ENCODE data around the gene IVD. TPM values are rescaled to one million over a fixed set of nuclear protein-coding genes. Genes with fewer than 3 reads are reported as not detected.

IVD gene
- total RNA-seq, 4 donors from 2014 or later, result 27.4 to 34.1 (median 29.1) TPM

DNA sequence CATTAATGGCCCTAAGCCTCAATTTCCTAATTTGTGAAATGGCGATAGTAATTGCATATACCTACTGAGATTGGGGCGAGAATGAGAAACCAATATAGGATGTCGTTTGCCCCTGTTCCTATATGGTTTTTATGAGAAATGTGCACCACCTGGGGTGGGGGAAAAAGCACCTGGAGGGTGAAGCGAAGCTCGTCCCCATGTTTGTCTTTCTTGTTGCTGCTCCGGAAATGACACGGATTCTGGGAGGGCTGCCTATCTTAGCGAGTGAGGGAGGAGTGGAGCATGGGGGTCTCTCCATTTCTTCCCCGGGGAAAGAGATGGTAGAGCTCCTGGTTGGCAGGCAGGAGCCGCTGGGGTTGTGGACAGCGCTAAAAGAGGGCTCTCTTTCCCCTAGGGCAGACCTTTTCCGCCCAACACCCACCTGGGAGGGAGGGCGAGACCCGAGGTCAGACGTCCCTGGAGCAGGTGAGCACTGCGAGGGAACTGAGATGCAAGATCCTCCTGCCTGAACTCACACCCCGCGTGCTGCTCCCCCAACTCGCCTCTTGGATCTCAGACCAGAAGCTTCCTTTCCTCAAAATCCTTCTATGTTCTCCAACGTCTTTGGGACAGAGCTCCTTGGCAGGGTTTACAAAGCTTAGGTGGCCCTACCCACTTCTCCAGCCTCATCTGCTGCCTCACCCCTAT is 29.6 kb downstream of the IVD start:
- intact Hi-C loops (cut with DNase I; ENCODE audit: low total_unique reads), result no loop called here
- DNase-seq (no peak), ATAC-seq (no peak)
- H3K27ac ChIP-seq, result no peak overlapping the region
- in situ Hi-C loops (cut with MboI; ENCODE audit: low sequenced_read_pairs in 4 of 4), result no loop called here
- no peaks in the 10 kb centered on the region for H3K36me3 ChIP-seq
- no peaks in the 10 kb centered on the region for H3K9me3 ChIP-seq
- TF ChIP-seq, protein P1, sequence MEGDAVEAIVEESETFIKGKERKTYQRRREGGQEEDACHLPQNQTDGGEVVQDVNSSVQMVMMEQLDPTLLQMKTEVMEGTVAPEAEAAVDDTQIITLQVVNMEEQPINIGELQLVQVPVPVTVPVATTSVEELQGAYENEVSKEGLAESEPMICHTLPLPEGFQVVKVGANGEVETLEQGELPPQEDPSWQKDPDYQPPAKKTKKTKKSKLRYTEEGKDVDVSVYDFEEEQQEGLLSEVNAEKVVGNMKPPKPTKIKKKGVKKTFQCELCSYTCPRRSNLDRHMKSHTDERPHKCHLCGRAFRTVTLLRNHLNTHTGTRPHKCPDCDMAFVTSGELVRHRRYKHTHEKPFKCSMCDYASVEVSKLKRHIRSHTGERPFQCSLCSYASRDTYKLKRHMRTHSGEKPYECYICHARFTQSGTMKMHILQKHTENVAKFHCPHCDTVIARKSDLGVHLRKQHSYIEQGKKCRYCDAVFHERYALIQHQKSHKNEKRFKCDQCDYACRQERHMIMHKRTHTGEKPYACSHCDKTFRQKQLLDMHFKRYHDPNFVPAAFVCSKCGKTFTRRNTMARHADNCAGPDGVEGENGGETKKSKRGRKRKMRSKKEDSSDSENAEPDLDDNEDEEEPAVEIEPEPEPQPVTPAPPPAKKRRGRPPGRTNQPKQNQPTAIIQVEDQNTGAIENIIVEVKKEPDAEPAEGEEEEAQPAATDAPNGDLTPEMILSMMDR (IDR thresholded peaks at IDR 0.05 in 4 of 5, conservative IDR thresholded peaks at IDR 0.05 in 1 of 5), result no peak
- no peak for TF ChIP-seq POLR2A (IDR thresholded peaks at IDR 0.05)
- no peak overlapping the region for H3K4me3 ChIP-seq
- peaks cover 6 to 17% of the 10 kb centered on the region in 2 donors for H3K4me1 ChIP-seq
- peaks cover 20 to 28% (median 24%) of the 10 kb centered on the region in 3 donors for H3K27me3 ChIP-seq

DNA sequence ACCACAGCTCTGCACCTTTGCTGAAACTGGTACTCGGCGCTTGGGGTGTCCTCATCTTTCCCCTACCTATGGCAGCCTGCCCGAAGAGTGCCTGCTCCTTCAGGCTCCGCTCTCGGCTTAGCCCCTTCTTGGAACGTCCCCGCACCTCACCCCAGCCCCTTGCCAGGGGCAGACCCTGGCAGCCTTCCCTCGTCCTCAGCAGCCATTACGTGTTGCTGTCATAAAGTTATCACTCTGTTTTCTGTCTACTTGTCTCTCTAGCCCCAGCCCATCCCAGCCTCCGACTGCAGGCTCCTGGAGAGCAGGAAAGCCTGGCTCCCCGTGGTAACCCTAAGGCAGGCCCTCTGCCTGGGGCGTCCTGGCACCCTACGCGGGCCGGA is 30.1 kb downstream of the IVD start:
- Histone ChIP-seq H3K27ac (no peak overlapping the region), H3K9me3 (no peaks in the 10 kb centered on the region), H3K27me3 (peaks cover 20 to 28% (median 24%) of the 10 kb centered on the region in 3 donors), H3K36me3 (no peaks in the 10 kb centered on the region), H3K4me1 (peaks cover 6 to 17% of the 10 kb centered on the region in 2 donors), H3K4me3 (peak overlapping the region; percentile 42 to 48 (median 46))
- in situ Hi-C loops (cut with MboI; ENCODE audit: low sequenced_read_pairs in 4 of 4) (no loop called here), intact Hi-C loops (cut with DNase I; ENCODE audit: low total_unique reads) (no loop called here)
- ATAC-seq, result no peak
- DNase-seq, result no peak
- TF ChIP-seq POLR2A (IDR thresholded peaks at IDR 0.05), result no peak
- TF ChIP-seq, protein P1 (IDR thresholded peaks at IDR 0.05 in 4 of 5, conservative IDR thresholded peaks at IDR 0.05 in 1 of 5), result no peak

DNA sequence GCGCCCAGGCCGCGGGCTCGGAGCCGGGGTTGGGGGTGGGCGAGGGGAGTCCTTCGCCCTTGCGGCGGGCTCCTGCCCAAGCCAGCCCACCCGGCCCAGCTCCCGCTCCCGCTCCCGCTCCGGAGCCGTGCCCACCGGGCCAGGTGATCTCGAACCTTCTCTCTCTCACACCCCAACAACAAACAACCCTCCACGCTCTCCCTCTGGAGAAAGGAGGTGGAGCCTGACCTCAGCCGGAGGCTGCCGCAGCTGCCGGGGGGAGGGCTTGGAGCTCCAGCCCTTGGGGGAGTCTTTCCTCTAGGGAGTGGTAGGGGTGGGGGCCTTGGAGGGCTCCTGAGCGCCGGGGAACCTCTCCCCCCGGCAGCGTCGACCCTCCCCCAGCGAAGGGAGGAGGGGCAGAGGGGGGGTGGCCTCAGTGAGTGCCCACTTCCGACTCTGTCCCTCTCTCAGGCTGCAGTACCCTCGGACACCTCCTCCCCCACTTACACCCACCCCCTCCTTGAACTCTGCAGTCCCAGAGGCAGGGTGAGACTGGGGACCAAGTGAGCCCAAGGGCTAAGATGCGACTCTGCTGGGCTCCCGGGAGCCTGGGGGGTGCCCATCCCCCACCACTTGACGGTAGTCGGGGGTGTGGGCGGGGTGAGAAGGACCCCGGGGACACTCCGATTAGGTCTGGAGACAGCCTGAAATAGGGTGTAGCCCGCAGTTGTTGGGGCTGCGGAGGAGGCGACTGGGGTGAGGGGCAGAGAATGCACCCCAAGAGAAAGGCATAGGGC is 30.7 kb downstream of the IVD start:
- intact Hi-C loops (cut with DNase I; ENCODE audit: low total_unique reads) (no loop called here), in situ Hi-C loops (cut with MboI; ENCODE audit: low sequenced_read_pairs in 4 of 4) (no loop called here)
- ATAC-seq (no peak), DNase-seq (no peak)
- H3K27me3 ChIP-seq, result peaks cover 20 to 28% (median 24%) of the 10 kb centered on the region in 3 donors
- H3K27ac ChIP-seq, result no peak overlapping the region
- H3K36me3 ChIP-seq, result no peaks in the 10 kb centered on the region
- no peak for TF ChIP-seq POLR2A (IDR thresholded peaks at IDR 0.05)
- TF ChIP-seq, protein P1 (IDR thresholded peaks at IDR 0.05 in 4 of 5, conservative IDR thresholded peaks at IDR 0.05 in 1 of 5), result no peak
- H3K4me3 ChIP-seq, result peak overlapping the region; percentile 42 to 48 (median 46)
- no peaks in the 10 kb centered on the region for H3K9me3 ChIP-seq
- H3K4me1 ChIP-seq, result peaks cover 6 to 17% of the 10 kb centered on the region in 2 donors

DNA sequence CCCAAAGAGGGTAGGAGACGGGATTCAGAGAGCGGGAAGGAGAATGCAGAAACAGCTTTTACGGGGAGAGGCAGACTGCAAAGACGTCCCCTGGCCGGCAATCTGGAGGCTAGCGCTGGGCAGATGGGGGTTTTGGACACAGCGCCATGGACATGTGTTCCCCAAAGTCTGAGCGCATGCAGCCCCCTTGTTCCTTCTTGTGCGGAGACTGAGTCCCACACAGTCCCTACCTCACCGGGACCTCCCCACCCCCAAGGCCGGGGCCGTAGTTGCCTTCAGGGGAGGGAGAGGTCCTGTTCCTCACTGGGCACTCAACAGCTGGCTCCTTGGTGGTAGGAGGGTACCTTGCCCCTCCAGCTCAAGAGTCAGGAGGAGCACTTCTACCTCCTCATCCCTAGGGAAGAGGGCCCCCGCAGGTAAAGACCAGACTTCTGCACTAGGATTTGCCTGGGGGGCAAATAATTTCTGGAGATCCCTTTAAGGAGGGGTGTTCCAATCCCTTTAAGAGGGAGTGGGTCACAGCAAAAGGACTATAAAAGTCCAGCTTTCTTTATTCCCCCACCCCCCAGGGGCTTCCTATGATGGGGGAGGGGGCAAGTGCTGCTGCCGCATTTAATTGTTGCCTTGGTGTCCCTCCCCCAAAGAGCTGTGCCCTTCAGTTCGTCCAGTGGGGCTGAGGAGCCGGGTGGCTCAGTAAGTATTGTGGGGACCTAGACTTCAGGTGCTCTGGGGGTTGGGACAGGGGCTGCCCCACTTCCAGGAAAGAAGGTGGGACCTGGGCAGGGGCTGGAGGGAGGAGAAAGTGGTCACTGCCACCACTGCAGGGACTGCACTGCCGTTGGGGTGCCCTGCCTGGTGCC is 31.5 kb downstream of the IVD start:
- H3K4me3 ChIP-seq, result peak overlapping the region in 3 of 4 donors; percentile 42 to 48 (median 47)
- DNase-seq (no peak), ATAC-seq (no peak)
- no peaks in the 10 kb centered on the region for H3K9me3 ChIP-seq
- no peak overlapping the region for H3K27ac ChIP-seq
- in situ Hi-C loops (cut with MboI; ENCODE audit: low sequenced_read_pairs in 4 of 4) (no loop called here), intact Hi-C loops (cut with DNase I; ENCODE audit: low total_unique reads) (no loop called here)
- peaks cover 20 to 28% (median 24%) of the 10 kb centered on the region in 3 donors for H3K27me3 ChIP-seq
- H3K36me3 ChIP-seq, result no peaks in the 10 kb centered on the region
- TF ChIP-seq POLR2A (IDR thresholded peaks at IDR 0.05), result no peak
- TF ChIP-seq, protein P1 (IDR thresholded peaks at IDR 0.05 in 4 of 5, conservative IDR thresholded peaks at IDR 0.05 in 1 of 5), result no peak
- H3K4me1 ChIP-seq, result peaks cover 6 to 17% of the 10 kb centered on the region in 2 donors
